Loucy (cell line): ENCODE data around the gene TRMT61A.

Experiments
- CTCF ChIP-seq: fragments of 200-600 bp; sonication (generic); conservative IDR thresholded peaks from 2 replicates; pipeline ENCODE4 v1.5.1; 2014; ENCODE audit warnings: mild to moderate bottlenecking, antibody characterized with exemption, low read length
- EZH2phosphoT487 ChIP-seq: fragments of 200-600 bp; IDR thresholded peaks from 2 replicates; pipeline ENCODE4 v1.6.1; 2018; ENCODE audit warnings: antibody characterized with exemption, mild to moderate bottlenecking, moderate library complexity, borderline replicate concordance

GRCh38 chr14:103530831-103531230, 1.8 kb downstream of the TRMT61A start:
- TF ChIP-seq CTCF (no peak), EZH2phosphoT487 (no peak)
